Breast epithelium (tissue), 3 donors: ENCODE measurements around the gene PPP5C.

Experiments used
- POLR2A ChIP-seq: fragments of 450-650 bp; IDR thresholded peaks from one replicate; pipeline ENCODE4 v1.6.1; 2016; ENCODE audit warnings: antibody characterized with exemption, mild to moderate bottlenecking, moderate library complexity
- POLR2AphosphoS5 ChIP-seq, 3 donors: sonication (generic); formaldehyde crosslinking; IDR thresholded peaks; one replicate each; pipeline ENCODE4 v1.6.1; 2017; ENCODE audit warnings: antibody characterized with exemption in 3 of 3
- TF ChIP-seq, protein P1 (sequence below), 3 donors: fragments of 450-650 bp; IDR thresholded peaks; one replicate each; pipeline ENCODE4 v1.5.1; 2016 to 2017; ENCODE audit warnings: antibody characterized with exemption in 3 of 3, mild to moderate bottlenecking in 3 of 3, moderate library complexity in 3 of 3

DNA sequence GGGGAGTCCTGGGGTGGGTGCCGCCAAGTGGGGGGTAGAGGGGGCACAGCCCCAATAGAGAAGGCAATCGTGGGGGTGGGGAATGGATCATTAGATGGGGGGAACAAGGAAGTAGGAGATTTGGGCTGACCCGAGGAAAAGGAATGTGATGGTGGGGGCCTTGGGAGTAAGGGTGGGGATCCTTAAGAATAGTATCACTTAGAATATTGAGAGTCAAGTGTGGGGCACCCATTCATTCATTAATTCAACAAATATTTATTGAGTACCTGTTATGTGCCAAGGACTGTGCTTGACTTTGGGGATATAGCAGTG lies 641 bp downstream of the PPP5C start:
- TF ChIP-seq POLR2AphosphoS5 (IDR thresholded peaks at IDR 0.05) (no peak), POLR2A (no peak)
- TF ChIP-seq, protein P1, sequence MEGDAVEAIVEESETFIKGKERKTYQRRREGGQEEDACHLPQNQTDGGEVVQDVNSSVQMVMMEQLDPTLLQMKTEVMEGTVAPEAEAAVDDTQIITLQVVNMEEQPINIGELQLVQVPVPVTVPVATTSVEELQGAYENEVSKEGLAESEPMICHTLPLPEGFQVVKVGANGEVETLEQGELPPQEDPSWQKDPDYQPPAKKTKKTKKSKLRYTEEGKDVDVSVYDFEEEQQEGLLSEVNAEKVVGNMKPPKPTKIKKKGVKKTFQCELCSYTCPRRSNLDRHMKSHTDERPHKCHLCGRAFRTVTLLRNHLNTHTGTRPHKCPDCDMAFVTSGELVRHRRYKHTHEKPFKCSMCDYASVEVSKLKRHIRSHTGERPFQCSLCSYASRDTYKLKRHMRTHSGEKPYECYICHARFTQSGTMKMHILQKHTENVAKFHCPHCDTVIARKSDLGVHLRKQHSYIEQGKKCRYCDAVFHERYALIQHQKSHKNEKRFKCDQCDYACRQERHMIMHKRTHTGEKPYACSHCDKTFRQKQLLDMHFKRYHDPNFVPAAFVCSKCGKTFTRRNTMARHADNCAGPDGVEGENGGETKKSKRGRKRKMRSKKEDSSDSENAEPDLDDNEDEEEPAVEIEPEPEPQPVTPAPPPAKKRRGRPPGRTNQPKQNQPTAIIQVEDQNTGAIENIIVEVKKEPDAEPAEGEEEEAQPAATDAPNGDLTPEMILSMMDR (IDR thresholded peaks at IDR 0.05): no peak
